Measurements from ENCODE around the gene MEGF10. TPM values are rescaled to one million over a fixed set of nuclear protein-coding genes. Genes with fewer than 3 reads are reported as not detected.

MEGF10 gene
- total RNA-seq, 4 donors from 2014 or later: 0.50 to 2.9 (median 0.95) TPM

DNA sequence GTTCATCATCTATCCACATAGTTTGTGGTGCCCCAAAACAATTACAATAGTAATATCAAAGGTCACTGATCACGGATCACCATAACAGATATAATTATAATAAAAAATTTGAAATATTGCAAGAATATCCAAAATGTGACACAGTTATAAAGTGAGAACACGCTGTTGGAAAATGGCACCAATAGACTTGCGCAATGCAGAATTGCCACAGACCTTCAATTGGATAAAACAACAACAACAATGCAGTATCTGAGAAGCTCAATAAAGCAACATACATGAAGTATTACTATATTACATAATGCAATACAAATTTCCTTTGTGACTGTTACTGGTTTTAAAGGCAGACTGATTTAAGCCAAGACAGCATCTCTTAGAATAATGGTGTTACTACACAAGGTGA, 182.1 kb downstream of the MEGF10 start:
- Histone ChIP-seq H3K4me3 (no peak overlapping the region), H3K36me3 (no peaks in the 10 kb centered on the region), H3K4me1 (no peaks in the 10 kb centered on the region), H3K27ac (replicated peaks in 1 of 4) (no peak overlapping the region), H3K9me3 (no peaks in the 10 kb centered on the region), H3K27me3 (no peaks in the 10 kb centered on the region)
- intact Hi-C loops (cut with DNase I): no loop called here
- TF ChIP-seq, protein P1, sequence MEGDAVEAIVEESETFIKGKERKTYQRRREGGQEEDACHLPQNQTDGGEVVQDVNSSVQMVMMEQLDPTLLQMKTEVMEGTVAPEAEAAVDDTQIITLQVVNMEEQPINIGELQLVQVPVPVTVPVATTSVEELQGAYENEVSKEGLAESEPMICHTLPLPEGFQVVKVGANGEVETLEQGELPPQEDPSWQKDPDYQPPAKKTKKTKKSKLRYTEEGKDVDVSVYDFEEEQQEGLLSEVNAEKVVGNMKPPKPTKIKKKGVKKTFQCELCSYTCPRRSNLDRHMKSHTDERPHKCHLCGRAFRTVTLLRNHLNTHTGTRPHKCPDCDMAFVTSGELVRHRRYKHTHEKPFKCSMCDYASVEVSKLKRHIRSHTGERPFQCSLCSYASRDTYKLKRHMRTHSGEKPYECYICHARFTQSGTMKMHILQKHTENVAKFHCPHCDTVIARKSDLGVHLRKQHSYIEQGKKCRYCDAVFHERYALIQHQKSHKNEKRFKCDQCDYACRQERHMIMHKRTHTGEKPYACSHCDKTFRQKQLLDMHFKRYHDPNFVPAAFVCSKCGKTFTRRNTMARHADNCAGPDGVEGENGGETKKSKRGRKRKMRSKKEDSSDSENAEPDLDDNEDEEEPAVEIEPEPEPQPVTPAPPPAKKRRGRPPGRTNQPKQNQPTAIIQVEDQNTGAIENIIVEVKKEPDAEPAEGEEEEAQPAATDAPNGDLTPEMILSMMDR (IDR thresholded peaks at IDR 0.05): no peak
- TF ChIP-seq POLR2AphosphoS5 (IDR thresholded peaks at IDR 0.05) (no peak), POLR2A (IDR thresholded peaks at IDR 0.05; ENCODE audit: low read depth) (no peak), EP300 (IDR thresholded peaks at IDR 0.05) (no peak)
- WGBS: 93% methylated on average over 3 of the region's 3 CpGs
- no peak for DNase-seq (ENCODE audit: extremely low spot score)

DNA sequence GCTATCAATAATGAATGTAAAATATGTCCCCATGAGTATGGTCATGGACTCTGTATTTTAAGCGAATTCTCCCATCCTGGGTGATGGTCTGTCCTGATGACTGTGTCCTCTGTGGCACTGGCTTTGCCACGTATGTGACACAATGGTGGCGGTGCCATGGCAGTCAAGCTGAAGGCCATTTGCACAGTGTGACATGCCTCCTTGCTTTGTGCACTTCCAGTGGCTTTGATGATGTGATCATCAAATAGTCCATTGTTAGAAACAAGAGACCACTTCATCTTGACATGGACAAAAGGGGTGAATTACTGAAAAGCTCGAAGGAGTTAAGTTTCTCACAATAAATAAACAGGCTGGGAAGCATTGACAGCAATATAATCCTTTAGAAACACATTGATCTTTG, 195.9 kb downstream of the MEGF10 start:
- no peaks in the 10 kb centered on the region for H3K9me3 ChIP-seq
- WGBS: 74% methylated on average over 4 of the region's 4 CpGs
- no peak overlapping the region for H3K27ac ChIP-seq (replicated peaks in 1 of 4)
- no peak for TF ChIP-seq EP300 (IDR thresholded peaks at IDR 0.05)
- TF ChIP-seq, protein P1 (IDR thresholded peaks at IDR 0.05): no peak
- TF ChIP-seq POLR2AphosphoS5 (IDR thresholded peaks at IDR 0.05): no peak
- no peak for TF ChIP-seq POLR2A (IDR thresholded peaks at IDR 0.05; ENCODE audit: low read depth)
- no peaks in the 10 kb centered on the region for H3K4me1 ChIP-seq
- no peaks in the 10 kb centered on the region for H3K36me3 ChIP-seq
- H3K4me3 ChIP-seq: no peak overlapping the region
- intact Hi-C loops (cut with DNase I): no loop called here
- H3K27me3 ChIP-seq: no peaks in the 10 kb centered on the region
- DNase-seq (ENCODE audit: extremely low spot score): no peak

DNA sequence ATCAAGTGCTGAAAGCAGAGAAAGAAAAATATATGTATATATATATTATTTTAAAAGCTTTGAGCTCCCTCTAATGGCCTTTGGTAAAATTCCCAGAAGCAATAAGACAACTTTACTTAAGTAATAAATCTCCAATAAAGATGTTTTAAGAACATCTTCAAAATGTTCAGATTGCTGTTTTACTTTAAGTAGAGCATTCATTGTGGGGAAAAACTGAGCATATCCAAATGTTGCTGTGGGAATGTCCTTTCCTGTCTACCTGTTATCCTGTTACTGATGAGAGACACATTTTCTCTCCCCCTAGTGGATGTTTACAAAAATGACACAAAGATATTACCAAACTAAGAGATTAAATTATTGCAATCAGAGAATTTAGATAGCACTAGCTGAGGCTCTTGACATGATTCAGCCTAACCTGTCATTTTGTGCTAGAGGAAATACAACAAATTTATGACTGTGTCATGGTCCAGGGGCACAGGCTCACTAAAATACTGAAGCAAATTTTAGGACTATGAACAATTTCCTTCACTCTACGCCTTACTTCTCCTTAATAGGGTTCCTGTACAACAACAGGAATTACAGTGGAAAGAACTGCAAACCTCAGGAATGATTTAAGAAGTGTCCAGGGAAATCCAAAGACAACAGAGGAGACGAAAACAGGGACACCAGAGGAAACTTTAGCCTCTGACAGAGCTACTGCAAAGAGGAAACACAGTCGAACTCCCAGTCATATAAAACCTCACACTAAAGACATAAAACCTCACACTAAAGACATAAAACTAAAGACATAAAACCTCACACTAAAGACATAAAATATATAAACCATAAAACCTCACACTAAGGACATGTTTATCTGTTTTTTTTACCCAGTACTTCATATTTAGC, 202.5 kb downstream of the MEGF10 start:
- WGBS: 70% methylated on average over 3 of the region's 3 CpGs
- DNase-seq (ENCODE audit: extremely low spot score): no peak
- H3K4me3 ChIP-seq: no peak overlapping the region
- no peaks in the 10 kb centered on the region for H3K27me3 ChIP-seq
- no peak overlapping the region for H3K27ac ChIP-seq (replicated peaks in 1 of 4)
- TF ChIP-seq POLR2AphosphoS5 (IDR thresholded peaks at IDR 0.05): no peak
- TF ChIP-seq, protein P1 (IDR thresholded peaks at IDR 0.05): peak; percentile 59 to 71 (median 62)
- no peaks in the 10 kb centered on the region for H3K36me3 ChIP-seq
- intact Hi-C loops (cut with DNase I): loop anchor here (10.0 kb wide), 1 partner anchor 198 kb away; the partner anchor contains the start of gene MEGF10
- no peaks in the 10 kb centered on the region for H3K9me3 ChIP-seq
- H3K4me1 ChIP-seq: no peaks in the 10 kb centered on the region

DNA sequence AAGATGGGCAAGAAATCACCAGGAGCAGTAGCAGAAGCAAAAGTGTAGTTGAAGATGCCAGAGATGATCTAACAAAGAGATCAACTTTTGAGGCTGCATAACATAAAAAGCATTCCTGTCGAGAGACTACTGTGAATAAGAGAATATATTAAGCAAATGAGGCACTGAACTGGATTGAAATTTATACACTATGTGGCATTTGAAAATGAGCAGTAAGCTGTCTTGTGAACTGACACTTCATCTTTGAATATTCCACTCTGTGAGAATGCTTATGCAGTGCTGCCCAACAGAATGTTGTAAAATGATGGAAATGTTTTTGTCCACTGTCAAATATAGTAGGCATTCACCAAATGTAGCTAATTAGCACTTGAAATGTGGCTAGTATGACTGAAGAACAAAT, 208.0 kb downstream of the MEGF10 start:
- no peaks in the 10 kb centered on the region for H3K36me3 ChIP-seq
- DNase-seq (ENCODE audit: extremely low spot score): no peak
- H3K4me3 ChIP-seq: no peak overlapping the region
- H3K27me3 ChIP-seq: no peaks in the 10 kb centered on the region
- H3K27ac ChIP-seq (replicated peaks in 1 of 4): no peak overlapping the region
- no peaks in the 10 kb centered on the region for H3K9me3 ChIP-seq
- no peaks in the 10 kb centered on the region for H3K4me1 ChIP-seq
- WGBS: 48% methylated on average over 1 of the region's 1 CpG
- intact Hi-C loops (cut with DNase I): loop anchor here (10.0 kb wide), 1 partner anchor 204 kb away; the partner anchor contains the start of gene MEGF10
- TF ChIP-seq, protein P1 (IDR thresholded peaks at IDR 0.05): no peak
- TF ChIP-seq POLR2A (IDR thresholded peaks at IDR 0.05; ENCODE audit: low read depth): no peak
- TF ChIP-seq EP300 (IDR thresholded peaks at IDR 0.05): no peak
- no peak for TF ChIP-seq POLR2AphosphoS5 (IDR thresholded peaks at IDR 0.05)

All from esophagus muscularis mucosa (tissue), 4 donors.